NCI-H748 treated with DMSO at 0.1 percent for 48 hours (cell line): ENCODE measurements around the gene C22orf23.

Source experiments
- DNase-seq: peaks from one replicate; lab custom pipeline; 2025; lab: John Stamatoyannopoulos, UW

Gene C22orf23

GRCh38 chr22:37925330-37925729 is 28.1 kb downstream of the C22orf23 start:
- no peak for DNase-seq

DNA sequence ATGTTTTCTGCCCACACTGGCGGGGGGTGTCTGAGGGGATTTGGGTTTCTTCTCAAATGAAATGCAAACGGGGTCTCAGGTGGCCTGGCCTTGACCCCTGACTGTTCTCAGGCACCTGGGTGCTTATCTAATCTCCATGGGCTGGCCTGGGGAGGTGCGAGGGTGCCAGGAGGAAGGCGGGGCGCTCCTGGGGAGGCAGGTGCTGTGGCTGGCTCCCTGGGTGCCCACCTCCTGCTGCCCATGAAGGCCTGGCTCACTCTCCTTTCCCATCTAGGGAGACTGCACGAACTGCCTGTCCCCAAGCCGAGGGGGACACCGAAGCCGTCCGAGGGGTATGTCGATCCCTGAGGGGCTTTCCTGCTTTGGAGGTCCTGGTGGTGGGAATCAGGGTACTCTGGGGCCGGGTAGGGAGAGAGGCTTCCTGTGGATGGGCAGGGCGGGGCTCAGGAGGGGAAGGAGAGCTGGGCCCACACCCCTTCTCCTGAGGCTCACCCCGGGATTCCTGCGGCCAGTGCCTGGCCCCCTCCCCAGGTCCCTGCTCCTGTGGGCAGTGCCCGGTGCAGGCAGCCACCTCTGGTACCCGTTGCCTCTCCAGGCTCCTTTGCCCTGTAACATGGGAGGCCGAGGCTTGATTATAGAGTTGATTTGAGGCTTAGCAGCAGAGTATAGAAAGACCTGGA is 28.9 kb downstream of the C22orf23 start:
- DNase-seq: no peak

DNA sequence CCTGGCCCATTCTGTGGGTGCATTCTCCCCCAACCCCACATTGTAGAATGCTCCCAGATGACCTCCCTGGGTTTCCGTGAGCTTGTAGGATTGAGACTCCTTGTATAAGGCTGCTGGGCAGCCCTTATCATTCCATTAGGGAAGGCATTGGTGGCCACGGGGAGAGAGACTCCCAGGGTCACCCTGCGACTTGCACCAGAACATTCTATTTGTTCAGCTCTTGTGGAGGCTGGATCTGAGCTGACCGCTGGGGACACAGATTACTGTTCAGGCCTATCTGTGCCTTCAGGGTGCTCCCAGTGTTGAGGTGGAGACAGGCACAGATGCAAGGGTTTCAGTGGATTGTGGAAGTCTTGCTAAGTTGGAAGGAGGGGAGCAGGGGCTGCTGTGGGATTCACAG is 29.5 kb downstream of the C22orf23 start:
- no peak for DNase-seq

GRCh38 chr22:37922191-37922590 is 31.2 kb downstream of the C22orf23 start:
- no peak for DNase-seq

- DNase-seq: no peak
These were observed 33.3 kb downstream of the C22orf23 start for GRCh38 chr22:37920126-37920525.

DNA sequence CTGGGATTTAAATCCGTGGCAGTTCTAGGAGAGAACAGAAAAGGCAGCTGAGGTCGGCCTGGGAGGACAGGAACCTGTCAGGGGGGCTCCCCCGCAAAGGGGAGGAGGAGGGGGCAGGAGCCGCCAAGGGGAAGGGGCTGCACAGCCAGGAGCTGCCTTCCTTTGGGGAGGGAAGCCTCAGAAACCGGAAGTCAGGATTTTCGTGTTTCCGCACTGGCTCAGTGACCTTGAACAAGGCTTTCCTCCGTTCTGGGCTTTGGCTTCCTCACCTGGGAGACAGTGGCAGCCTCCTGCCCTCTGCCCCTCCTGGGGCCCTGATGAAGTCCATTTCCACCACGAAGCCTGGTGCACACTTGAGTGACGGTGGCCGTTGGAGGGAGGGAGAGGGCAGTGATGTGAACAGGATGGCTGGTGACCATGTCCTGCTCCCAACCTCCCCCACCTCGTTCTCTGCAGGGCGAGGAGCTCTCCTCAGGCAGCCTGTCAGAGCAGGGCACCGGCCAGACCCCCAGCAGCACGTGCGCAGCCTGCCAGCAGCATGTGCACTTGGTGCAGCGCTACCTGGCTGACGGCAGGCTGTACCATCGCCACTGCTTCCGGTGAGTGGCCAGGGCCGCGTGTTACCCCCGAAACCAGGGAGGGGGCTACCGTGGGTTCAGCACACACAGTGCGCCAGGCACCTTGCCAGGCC is 34.7 kb downstream of the C22orf23 start:
- no peak for DNase-seq

GRCh38 chr22:37917874-37918548 is 35.4 kb downstream of the C22orf23 start:
- DNase-seq: no peak

- DNase-seq: no peak
These were observed 37.1 kb downstream of the C22orf23 start for GRCh38 chr22:37916311-37916710.

DNA sequence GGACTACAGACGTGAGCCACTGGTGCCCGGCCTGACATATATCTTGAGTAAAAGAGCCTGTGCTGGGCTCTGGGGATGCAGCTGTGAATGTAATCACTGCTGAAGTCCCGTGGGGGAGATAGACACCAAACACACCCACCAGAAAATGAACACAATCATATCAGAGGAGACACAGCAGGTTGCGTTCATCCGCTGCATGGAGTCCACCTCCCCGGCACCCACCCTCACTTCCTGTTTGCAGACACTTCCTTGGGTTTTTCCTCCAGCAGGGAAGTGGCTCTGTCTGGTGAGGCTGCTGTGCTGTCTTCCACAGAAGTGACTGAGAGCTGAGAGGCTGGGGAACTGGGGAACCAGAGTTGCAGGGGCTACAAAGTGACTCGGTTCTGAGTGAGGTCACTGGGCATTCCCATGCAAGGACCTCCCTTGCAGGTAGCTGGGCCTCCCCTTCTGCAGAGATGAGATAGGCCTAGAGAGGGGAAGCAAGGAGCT is 40.1 kb downstream of the C22orf23 start:
- no peak for DNase-seq

GRCh38 chr22:37912171-37912570 is 41.2 kb downstream of the C22orf23 start:
- no peak for DNase-seq

- DNase-seq: no peak
These were observed 41.7 kb downstream of the C22orf23 start for GRCh38 chr22:37911697-37912096.

DNA sequence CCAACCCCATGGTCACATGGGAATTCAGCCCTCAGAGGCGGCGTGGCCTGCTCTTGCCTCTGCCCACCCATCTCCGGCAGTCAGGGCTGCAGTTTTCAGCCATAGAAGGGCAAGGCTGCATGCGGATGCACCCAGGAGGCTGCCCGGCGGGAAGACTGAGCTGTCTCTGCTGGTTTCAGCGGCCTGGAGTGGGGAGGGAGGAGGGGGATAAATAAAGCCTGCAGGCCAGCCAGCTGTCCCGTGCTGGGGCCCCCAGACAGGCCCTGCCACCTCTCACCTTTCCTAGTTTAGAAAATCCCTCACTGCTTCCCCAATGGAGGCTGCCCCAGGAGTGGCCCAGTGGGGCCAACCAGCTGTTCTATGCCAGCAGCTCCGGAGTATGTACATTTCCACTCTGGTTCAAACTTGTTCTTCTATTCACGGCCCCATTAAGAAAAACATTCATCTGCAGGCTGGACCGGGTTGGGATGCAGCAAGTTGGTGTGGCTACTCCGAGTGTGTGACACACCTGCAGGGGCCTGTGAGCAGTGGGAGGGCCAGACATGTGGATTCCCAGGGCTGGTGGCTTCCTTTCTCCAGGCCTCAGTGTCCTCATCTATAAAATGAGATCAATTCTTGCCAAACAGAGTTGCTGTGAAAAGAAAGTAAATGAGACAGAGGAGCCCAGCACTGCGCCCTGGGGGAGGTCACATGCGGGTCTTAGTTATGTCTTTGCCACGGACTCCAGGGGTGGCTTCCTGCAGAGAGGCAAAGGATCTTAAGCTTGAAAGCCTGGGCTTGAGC is 42.3 kb downstream of the C22orf23 start:
- DNase-seq: no peak

DNA sequence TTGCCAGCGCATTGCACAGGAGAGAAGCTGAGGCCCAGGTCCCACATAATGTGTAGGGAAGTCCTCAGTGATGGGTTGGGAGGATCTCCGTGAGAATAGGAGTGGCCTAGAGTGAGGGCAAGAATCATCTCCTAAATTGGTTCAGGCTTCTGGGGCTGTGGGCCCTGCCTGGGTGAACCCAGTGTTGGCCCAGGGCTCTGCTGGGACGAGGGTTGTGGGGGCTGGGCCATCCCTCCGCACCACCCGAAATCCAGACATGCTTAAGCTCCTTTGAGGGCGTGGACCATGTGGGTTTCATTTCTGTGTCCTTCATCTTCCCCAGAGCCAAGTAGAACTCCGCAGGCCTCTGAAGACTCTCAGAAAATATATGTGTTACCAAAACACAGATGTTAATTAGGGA is 43.6 kb downstream of the C22orf23 start:
- DNase-seq: no peak

DNA sequence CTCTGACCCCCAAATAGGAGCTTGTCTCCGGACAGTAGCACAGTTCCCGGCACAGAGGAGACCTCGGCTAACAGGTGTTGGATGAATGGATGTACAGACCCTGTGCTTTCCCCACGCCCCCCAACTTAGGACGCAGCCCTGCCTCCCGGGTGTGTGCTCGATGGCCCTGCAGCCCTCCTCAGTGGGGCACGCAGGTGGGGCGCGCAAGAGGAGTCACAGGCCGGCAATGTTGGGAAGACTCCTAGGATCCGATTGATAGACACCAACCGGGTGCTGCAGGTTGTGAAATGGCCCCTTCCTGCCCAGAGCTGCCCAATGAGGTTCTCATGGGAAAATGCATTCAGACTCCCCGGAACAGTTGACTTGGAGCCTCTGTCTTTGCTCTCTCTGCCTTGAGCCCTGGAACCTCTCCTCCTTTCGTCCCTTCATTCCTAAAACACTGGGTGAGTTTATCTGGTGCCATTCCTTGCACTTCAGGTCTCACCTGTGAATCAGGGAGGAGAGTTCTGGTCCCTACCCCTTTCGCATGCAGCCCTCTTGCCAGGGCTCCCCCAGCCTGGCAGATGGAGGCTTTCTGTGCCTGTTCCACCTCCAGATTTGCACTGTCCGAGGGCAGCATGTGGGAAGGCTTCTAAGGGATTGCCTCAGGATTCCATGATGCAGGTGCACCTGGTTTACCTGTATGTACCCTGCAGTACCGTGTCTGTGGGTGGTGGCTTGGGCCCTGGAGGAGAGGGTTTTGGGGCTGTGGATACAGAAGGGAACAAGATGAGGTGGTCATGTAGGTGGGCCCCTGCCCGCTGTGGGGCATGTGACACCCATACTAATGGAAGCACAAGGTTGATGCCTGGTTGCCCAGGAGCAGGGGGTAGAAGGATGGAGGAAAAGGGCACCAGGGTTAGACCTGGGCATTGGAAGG is 46.1 kb downstream of the C22orf23 start:
- no peak for DNase-seq

GRCh38 chr22:37906364-37907008 is 46.9 kb downstream of the C22orf23 start:
- DNase-seq: no peak

DNA sequence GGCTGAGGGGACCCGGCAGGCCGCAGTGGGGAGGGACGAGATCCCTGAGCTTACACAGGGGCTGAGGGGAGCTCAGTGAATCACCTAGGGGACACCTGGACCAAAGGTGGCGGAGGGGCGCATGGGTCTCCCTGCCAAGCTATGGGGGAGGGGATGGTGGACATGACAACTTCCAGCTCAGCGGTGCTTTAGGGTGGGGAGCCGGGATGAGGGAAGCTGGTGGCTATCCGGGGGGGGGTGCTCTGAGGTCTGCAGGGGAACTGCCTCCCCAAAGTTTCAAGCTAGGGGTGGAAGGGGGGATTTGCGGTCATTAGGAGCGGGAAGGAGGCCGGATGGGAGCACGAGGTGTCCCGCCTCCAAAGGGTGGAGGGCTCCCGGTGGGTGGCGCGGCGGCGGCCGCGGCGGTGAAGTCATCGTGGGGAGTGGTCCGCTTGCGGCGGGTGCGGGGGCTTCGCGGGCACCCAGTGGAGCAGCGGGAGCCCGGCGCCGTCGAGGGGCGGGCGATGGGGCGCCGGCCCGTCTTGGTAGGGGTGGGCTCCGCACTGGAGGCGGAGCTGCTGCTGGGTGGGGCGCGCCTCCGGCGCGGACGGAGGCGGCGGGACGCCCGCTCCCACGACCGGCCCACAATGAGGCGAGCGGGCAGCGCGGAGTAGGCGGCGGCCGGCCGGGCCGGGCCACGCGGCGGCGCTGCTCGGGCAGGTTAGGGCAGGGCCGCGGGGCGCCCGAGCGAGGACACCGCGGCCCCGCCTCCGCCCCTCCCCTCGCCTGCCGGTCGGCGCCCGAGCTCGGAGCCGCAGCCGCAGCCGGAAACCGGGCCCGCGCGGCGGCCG is 47.7 kb downstream of the C22orf23 start, which contains the start of gene MICALL1:
MICALL1 (plus strand) TSS at position 764 of the 830 bp plus-strand sequence. CDS start 126 bp downstream, outside the sequence.
- peak; percentile 1 for DNase-seq

DNA sequence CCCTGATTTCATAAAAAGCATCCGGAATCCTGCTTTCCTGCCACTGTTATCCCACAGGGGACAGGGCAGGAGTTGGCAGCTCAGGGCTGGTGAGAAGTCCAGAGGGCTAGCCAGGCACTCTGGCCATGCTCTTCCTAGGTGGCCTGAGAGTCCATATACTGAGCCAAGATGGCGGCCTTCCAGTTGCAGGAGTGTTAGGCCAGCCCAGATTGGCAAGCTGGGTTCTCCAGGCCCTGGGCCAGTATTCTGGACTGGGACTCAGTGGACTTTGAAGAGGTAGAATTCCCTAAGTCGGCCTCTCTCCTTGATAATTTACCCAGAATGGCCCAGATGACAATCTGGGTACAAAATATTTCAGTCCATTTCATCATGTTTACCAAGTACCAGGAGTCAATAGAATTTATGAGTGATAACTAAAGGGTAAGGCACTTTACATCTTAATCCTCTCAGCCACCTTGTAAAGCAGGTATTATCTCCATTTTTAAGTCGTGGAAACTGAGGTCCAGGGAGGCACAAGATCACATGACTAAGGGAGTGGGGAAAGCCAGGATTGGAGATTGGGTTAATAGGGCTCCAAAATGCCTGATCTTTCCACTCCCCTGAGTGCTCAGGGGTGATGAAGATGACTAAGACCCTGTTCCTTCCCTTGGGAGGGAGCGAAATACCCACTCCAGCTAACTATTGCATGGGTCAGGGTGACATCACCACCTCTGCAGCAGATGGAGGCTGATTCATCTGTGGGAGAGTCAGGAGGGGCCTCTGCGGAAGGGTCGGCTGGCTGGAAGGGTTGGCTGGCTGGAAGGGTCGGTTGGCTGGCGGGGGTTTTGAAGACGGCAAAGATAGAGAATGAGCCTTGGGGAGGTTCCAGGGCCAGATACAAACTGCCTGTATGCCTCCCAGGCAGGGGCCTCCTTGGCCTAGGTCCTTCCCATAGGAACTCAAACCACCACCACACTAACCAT is 48.5 kb downstream of the C22orf23 start:
- DNase-seq: no peak

- DNase-seq: no peak
These were observed 54.8 kb downstream of the C22orf23 start for GRCh38 chr22:37898441-37899181.
